OCI-LY3 (cell line): ENCODE results near the gene VOPP1.

Source experiments
- EZH2phosphoT487 ChIP-seq: fragments of 200-600 bp; shearing (Covaris generic); IDR thresholded peaks from 2 replicates; pipeline ENCODE4 v1.6.1; 2018; ENCODE audit warnings: antibody characterized with exemption, mixed run types, low read depth
- TF ChIP-seq, protein P1 (sequence below): fragments of 200-600, 300-600 bp; sonication (generic); IDR thresholded peaks from 2 replicates; pipeline ENCODE4 v1.5.1; 2014; ENCODE audit warnings: antibody characterized with exemption, low read length, low read depth

DNA sequence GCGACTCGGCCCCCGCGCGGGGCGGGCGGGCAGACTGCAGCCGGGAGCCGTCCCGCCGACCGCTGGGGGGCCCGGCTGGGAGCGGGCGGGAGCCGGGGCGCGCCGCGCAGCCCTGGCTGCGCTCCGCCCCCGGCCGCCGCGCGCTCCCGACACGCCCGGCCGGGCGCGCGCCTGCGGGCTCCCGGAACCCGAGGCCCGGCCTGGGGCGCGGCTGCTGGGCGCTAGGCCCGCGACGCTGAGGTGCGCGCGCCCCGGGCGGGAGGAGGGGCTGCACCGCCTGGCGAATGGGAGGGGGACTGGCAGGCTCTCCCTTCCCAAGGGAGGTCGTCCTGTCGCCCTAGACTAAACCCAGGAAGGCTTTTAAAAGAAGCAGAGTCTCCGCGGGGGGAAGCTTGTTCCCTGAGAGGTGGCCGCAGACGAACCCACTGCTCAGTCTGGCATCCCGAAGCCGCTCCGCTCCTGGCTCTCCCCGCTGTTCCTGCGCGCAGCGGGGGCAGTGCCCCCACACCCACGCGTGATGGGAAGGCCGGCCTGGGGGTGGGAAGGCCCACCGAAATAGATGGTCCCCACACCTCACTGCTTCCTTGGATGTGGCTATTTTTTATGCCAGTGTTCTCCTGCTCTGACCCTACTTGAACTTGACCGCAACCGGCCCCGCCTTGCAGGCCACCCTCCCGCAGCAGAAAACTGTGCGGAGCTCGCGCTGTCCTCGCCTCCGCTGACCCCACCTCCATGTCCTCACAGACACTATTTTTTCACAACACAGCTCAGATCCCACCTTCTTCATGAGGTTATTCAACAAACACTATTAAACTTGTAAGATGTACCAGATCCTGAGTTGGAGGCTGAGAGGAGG lies at the start of gene VOPP1:
- TF ChIP-seq, protein P1, sequence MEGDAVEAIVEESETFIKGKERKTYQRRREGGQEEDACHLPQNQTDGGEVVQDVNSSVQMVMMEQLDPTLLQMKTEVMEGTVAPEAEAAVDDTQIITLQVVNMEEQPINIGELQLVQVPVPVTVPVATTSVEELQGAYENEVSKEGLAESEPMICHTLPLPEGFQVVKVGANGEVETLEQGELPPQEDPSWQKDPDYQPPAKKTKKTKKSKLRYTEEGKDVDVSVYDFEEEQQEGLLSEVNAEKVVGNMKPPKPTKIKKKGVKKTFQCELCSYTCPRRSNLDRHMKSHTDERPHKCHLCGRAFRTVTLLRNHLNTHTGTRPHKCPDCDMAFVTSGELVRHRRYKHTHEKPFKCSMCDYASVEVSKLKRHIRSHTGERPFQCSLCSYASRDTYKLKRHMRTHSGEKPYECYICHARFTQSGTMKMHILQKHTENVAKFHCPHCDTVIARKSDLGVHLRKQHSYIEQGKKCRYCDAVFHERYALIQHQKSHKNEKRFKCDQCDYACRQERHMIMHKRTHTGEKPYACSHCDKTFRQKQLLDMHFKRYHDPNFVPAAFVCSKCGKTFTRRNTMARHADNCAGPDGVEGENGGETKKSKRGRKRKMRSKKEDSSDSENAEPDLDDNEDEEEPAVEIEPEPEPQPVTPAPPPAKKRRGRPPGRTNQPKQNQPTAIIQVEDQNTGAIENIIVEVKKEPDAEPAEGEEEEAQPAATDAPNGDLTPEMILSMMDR = no peak
- TF ChIP-seq EZH2phosphoT487 = no peak
